IMR-90 (cell line): Measurements from ENCODE around the gene NUDCD3. TPM values are rescaled to one million over a fixed set of nuclear protein-coding genes. Genes with fewer than 3 reads are reported as not detected.

Experiments used
- ATAC-seq: fragments of 200-7000 bp; cut with Tn5 transposase; 2 replicates; pipeline ENCODE4 v1.9.1; 2020; ENCODE audit warnings: low read depth, mild to moderate bottlenecking, moderate library complexity
- BruUV-seq: library from RNA; stranded (reverse); fragments of 400-500 nt; replicated peaks from 2 replicates; lab custom pipeline; 2021; lab: Mats Ljungman, UMichigan
- CTCF ChIA-PET: fragments of 300-600 bp; formaldehyde crosslinking; extraction: SDS; loops from one replicate; lab custom pipeline; 2021; ENCODE audit warnings: antibody characterized with exemption; lab: Yijun Ruan, JAX
- POLR2A ChIA-PET: fragments of 300-600 bp; sonication (Branson Sonifier 250); formaldehyde crosslinking; loops from one replicate; lab custom pipeline; 2022; ENCODE audit warnings: antibody characterized with exemption; ENCODE audit not compliant: unreplicated experiment; lab: Charles Lee
- DNase-seq: peaks from one replicate; pipeline ENCODE4 v3.0.0; 2013
- H2AFZ ChIP-seq: replicated peaks from 2 replicates; pipeline ENCODE3; 2013; ENCODE audit warnings: low read length, mild to moderate bottlenecking; ENCODE audit not compliant: poor library complexity
- H2AK5ac ChIP-seq: 2 replicates; pipeline ENCODE4 v1.6.1; 2013; ENCODE audit warnings: low read depth, low read length, inconsistent platforms
- H2AK9ac ChIP-seq: replicated peaks from 2 replicates; pipeline ENCODE3; 2013; ENCODE audit warnings: mild to moderate bottlenecking, low read depth, low read length, moderate library complexity; ENCODE audit not compliant: poor library complexity
- H2BK120ac ChIP-seq: 2 replicates; pipeline ENCODE4 v1.6.1; 2013; ENCODE audit warnings: low read depth, low read length, inconsistent platforms
- H2BK15ac ChIP-seq: 3 replicates; pipeline ENCODE4 v1.6.1; 2013; ENCODE audit warnings: low read depth, low read length, inconsistent platforms
- H2BK20ac ChIP-seq: 2 replicates; pipeline ENCODE4 v1.6.1; 2013; ENCODE audit warnings: low read depth, mild to moderate bottlenecking, inconsistent platforms, low read length, moderate library complexity
- H2BK5ac ChIP-seq: 2 replicates; pipeline ENCODE4 v1.6.1; 2013; ENCODE audit warnings: mild to moderate bottlenecking, low read depth, low read length, inconsistent platforms; ENCODE audit not compliant: poor library complexity, severe bottlenecking
- H3K14ac ChIP-seq: replicated peaks from 2 replicates; pipeline ENCODE4 v1.6.1; 2013; ENCODE audit warnings: low read depth, low read length, inconsistent platforms
- H3K18ac ChIP-seq: 2 replicates; pipeline ENCODE4 v1.6.1; 2013; ENCODE audit warnings: low read depth, low read length, control low read depth
- H3K23ac ChIP-seq: 2 replicates; pipeline ENCODE4 v1.6.1; 2013; ENCODE audit warnings: low read depth, low read length, inconsistent platforms
- H3K27ac ChIP-seq: 2 replicates; pipeline ENCODE4 v1.5.1; 2013; ENCODE audit warnings: mild to moderate bottlenecking, control low read depth, low read length; ENCODE audit not compliant: insufficient read depth
- H3K27me3 ChIP-seq: 2 replicates; pipeline ENCODE4 v1.6.1; 2013; ENCODE audit warnings: low read length; ENCODE audit not compliant: control insufficient read depth, insufficient read depth
- H3K36me3 ChIP-seq: 2 replicates; pipeline ENCODE4 v1.6.1; 2013; ENCODE audit warnings: low read length, mixed read lengths; ENCODE audit not compliant: control insufficient read depth, insufficient read depth
- H3K4ac ChIP-seq: 2 replicates; pipeline ENCODE4 v1.6.1; 2013; ENCODE audit warnings: low read depth, low read length, inconsistent platforms
- H3K4me1 ChIP-seq: 2 replicates; pipeline ENCODE4 v1.6.1; 2013; ENCODE audit warnings: low read length, mixed read lengths; ENCODE audit not compliant: control insufficient read depth, insufficient read depth
- H3K4me2 ChIP-seq: 2 replicates; pipeline ENCODE4 v1.6.1; 2013; ENCODE audit warnings: low read depth, mild to moderate bottlenecking, control low read depth, low read length, moderate library complexity
- H3K4me3 ChIP-seq: 2 replicates; pipeline ENCODE4 v1.5.1; 2013; ENCODE audit warnings: low read depth, mild to moderate bottlenecking, control low read depth, low read length, moderate library complexity; ENCODE audit not compliant: insufficient read depth
- H3K56ac ChIP-seq: 2 replicates; pipeline ENCODE4 v1.6.1; 2013; ENCODE audit warnings: low read length, inconsistent platforms; ENCODE audit not compliant: insufficient read depth; ENCODE audit errors: extremely low read depth
- H3K79me1 ChIP-seq, 2 experiments: 2 replicates each; pipeline ENCODE4 v1.6.1; 2013; ENCODE audit warnings: low read length in 2 of 2, inconsistent platforms in 1 of 2, low read depth in 1 of 2
- H3K9ac ChIP-seq: 2 replicates; pipeline ENCODE4 v1.6.1; 2013; ENCODE audit warnings: low read depth, low read length, control low read depth
- H3K9me1 ChIP-seq: 2 replicates; pipeline ENCODE4 v1.6.1; 2013; ENCODE audit warnings: low read length, inconsistent platforms; ENCODE audit not compliant: insufficient read depth
- H3K9me3 ChIP-seq: 2 replicates; pipeline ENCODE4 v1.6.1; 2013; ENCODE audit warnings: low read length; ENCODE audit not compliant: control insufficient read depth, insufficient read depth
- H4K20me1 ChIP-seq: 2 replicates; pipeline ENCODE4 v1.6.1; 2013; ENCODE audit warnings: low read length, inconsistent platforms; ENCODE audit not compliant: insufficient read depth
- H4K5ac ChIP-seq: 2 replicates; pipeline ENCODE4 v1.6.1; 2013; ENCODE audit warnings: mild to moderate bottlenecking, low read depth, low read length, control low read depth
- H4K8ac ChIP-seq, 2 experiments: 2 replicates each; pipeline ENCODE4 v1.6.1; 2013; ENCODE audit warnings: low read depth in 2 of 2, low read length in 2 of 2, control low read depth in 1 of 2, inconsistent platforms in 1 of 2
- H4K91ac ChIP-seq: 2 replicates; pipeline ENCODE4 v1.6.1; 2013; ENCODE audit warnings: low read depth, low read length, inconsistent platforms; ENCODE audit not compliant: insufficient read depth
- BHLHE40 ChIP-seq: fragments of 150-350 bp; IDR thresholded peaks from 2 replicates; pipeline ENCODE4 v1.6.1; 2016; ENCODE audit warnings: mild to moderate bottlenecking, low read depth, low read length
- CEBPB ChIP-seq: IDR thresholded peaks from 2 replicates; pipeline ENCODE4 v1.6.1; 2012; ENCODE audit warnings: low read depth, low read length, improper control_type of control experiment
- CHD1 ChIP-seq: IDR thresholded peaks from 2 replicates; pipeline ENCODE4 v1.6.1; 2012; ENCODE audit warnings: low read depth, low read length, improper control_type of control experiment
- CTCF ChIP-seq: conservative IDR thresholded peaks from 2 replicates; pipeline ENCODE4 v1.5.1; 2012; ENCODE audit warnings: mild to moderate bottlenecking, low read depth, low read length, improper control_type of control experiment
- FOS ChIP-seq: fragments of 150-350 bp; IDR thresholded peaks from 2 replicates; pipeline ENCODE4 v1.6.1; 2016; ENCODE audit warnings: low read depth, low read length
- MAFK ChIP-seq: IDR thresholded peaks from 2 replicates; pipeline ENCODE4 v1.6.1; 2012; ENCODE audit warnings: low read depth, low read length, improper control_type of control experiment
- MAZ ChIP-seq: IDR thresholded peaks from 2 replicates; pipeline ENCODE4 v1.6.1; 2012; ENCODE audit warnings: low read depth, mild to moderate bottlenecking, low read length, improper control_type of control experiment, moderate library complexity, borderline replicate concordance
- NFE2L2 ChIP-seq: fragments of 150-350 bp; IDR thresholded peaks from 2 replicates; pipeline ENCODE4 v1.6.1; 2016; ENCODE audit warnings: low read depth, mild to moderate bottlenecking, low read length
- POLR2A ChIP-seq: IDR thresholded peaks from 2 replicates; pipeline ENCODE4 v1.6.1; 2012; ENCODE audit warnings: mild to moderate bottlenecking, low read depth, low read length
- RFX5 ChIP-seq: IDR thresholded peaks from 2 replicates; pipeline ENCODE4 v1.8.0; 2012; ENCODE audit warnings: low read depth, mild to moderate bottlenecking, low read length, moderate library complexity
- SMC3 ChIP-seq: fragments of 150-350 bp; IDR thresholded peaks from 2 replicates; pipeline ENCODE4 v1.6.1; 2016; ENCODE audit warnings: low read depth, mild to moderate bottlenecking, antibody characterized with exemption, low read length, moderate library complexity
- USF2 ChIP-seq: fragments of 150-350 bp; IDR thresholded peaks from 2 replicates; pipeline ENCODE4 v1.6.1; 2017; ENCODE audit warnings: mild to moderate bottlenecking, antibody characterized with exemption, low read length, low read depth
- WGBS, 2 experiments: methylation state at CpG; one replicate each; pipeline versions ENCODE4 v1.1.5 to v1.1.7; 2013; ENCODE audit warnings: missing lambda C conversion rate in 2 of 2; ENCODE audit not compliant: insufficient read length in 1 of 2; ENCODE audit errors: extremely low coverage in 2 of 2; 5-methylcytosine and 5-hydroxymethylcytosine counted together
- dilution Hi-C: fragments of 300-500 bp; cut with HindIII; formaldehyde crosslinking; loops from one replicate; pipeline ENCODE4 v1.14.3; 2018; ENCODE audit warnings: low sequenced_read_pairs; ENCODE audit not compliant: unreplicated experiment
- in situ Hi-C: fragments of 300-500 bp; cut with MboI; formaldehyde crosslinking; loops from 3 replicates; pipeline ENCODE4 v1.14.3; 2019; ENCODE audit warnings: low sequenced_read_pairs, inconsistent platforms, mixed read lengths
- intact Hi-C: fragments of 100-400 bp; cut with micrococcal nuclease; formaldehyde crosslinking; loops from 2 replicates; pipeline ENCODE4 v1.10.0; 2022
- polyA plus RNA-seq, 3 experiments: library from polyadenylated mRNA; depleted of rRNA; stranded (reverse); fragments of >200 nt; gene quantifications; 2 replicates each; pipeline ENCODE4 v1.2.3, GENCODE V29; 2012; ENCODE audit warnings: low replicate concordance in 1 of 3
- total RNA-seq: library from RNA; depleted of rRNA; stranded (reverse); fragments of >200 nt; gene quantifications from 2 replicates; pipeline ENCODE4 v1.2.3, GENCODE V29; 2012

The NUDCD3 gene
- total and polyA plus RNA-seq, 2 of the 4 experiments (the other 2 are of a cell fraction) = 49.5 to 76.0 TPM

GRCh38 chr7:44377134-44377463 is 113.4 kb downstream of the NUDCD3 start (continued):
- no peak for TF ChIP-seq CTCF

GRCh38 chr7:44376429-44377133 is 113.9 kb downstream of the NUDCD3 start:
- Histone ChIP-seq H2AK9ac (peak overlapping the region; percentile 83), H4K8ac (peak overlapping the region; percentile 20 to 76; a peak in 2 of 4 replicates), H3K27me3 (no peaks in the 10 kb centered on the region), H2BK120ac (peak overlapping the region; percentile 95), H3K9ac (no peak overlapping the region), H2AFZ (peak overlapping the region; percentile 27), H4K91ac (peak overlapping the region; percentile 84), H4K20me1 (no peaks in the 10 kb centered on the region), H4K5ac (no peak overlapping the region), H3K4me3 (no peak overlapping the region), H3K79me1 (peaks cover 0 to 24% of the 10 kb centered on the region in 2 experiments; a peak in 2 of 4 replicates), H2BK20ac (peak overlapping the region; percentile 89), H3K18ac (no peak overlapping the region), H3K14ac (peak overlapping the region; percentile 69; the same call in 1 of the 2 replicates), H3K4me2 (no peak overlapping the region), H2BK5ac (peak overlapping the region; percentile 38), H3K4me1 (peaks cover 32% of the 10 kb centered on the region), H3K36me3 (no peaks in the 10 kb centered on the region), H3K56ac (no peak overlapping the region), H3K4ac (peak overlapping the region; percentile 82), H2BK15ac (peak overlapping the region; percentile 99), H3K23ac (peak overlapping the region; percentile 26; the same call in 1 of the 2 replicates), H3K9me1 (peaks cover 49% of the 10 kb centered on the region), H3K27ac (no peak overlapping the region), H2AK5ac (peak overlapping the region; percentile 99), H3K9me3 (no peaks in the 10 kb centered on the region)
- dilution Hi-C loops = no loop called here
- DNase-seq (no peak), ATAC-seq (no peak)
- 50% methylated on average over 1 of the region's 7 CpGs; no CpG with 5 or more reads in 1 of the 2 experiments for WGBS, 2 experiments
- in situ Hi-C loops = no loop called here
- CTCF ChIA-PET = no interaction called here
- POLR2A ChIA-PET = no interaction called here
- intact Hi-C loops = no loop called here
- no TSS peak for BruUV-seq
- TF ChIP-seq CTCF = no peak
- TF ChIP-seq CHD1 = no peak
- TF ChIP-seq SMC3 = no peak
- no peak for TF ChIP-seq RFX5
- no peak for TF ChIP-seq FOS
- no peak for TF ChIP-seq NFE2L2
- TF ChIP-seq POLR2A = no peak
- no peak for TF ChIP-seq MAZ
- TF ChIP-seq CEBPB = no peak
- TF ChIP-seq USF2 = no peak
- no peak for TF ChIP-seq MAFK
- TF ChIP-seq BHLHE40 = no peak
